AG04449 (cell line): Measurements from ENCODE around the gene ARL15.

Source experiments
- CTCF ChIA-PET: fragments of 350-600 bp; formaldehyde crosslinking; extraction: SDS; loops from one replicate; lab custom pipeline; 2021; ENCODE audit warnings: antibody characterized with exemption; lab: Yijun Ruan, JAX
- POLR2A ChIA-PET: fragments of 400-600, 350-600 bp; formaldehyde crosslinking; extraction: SDS; loops from one replicate; lab custom pipeline; 2020; ENCODE audit warnings: antibody characterized with exemption, inconsistent platforms; lab: Yijun Ruan, JAX
- DNase-seq: peaks from one replicate; pipeline ENCODE4 v3.0.0-alpha.2; 2010; ENCODE audit warnings: low read depth, low spot score
- H3K4me3 ChIP-seq: 2 replicates; pipeline ENCODE4 v1.5.1; 2011; ENCODE audit warnings: low read depth, mild to moderate bottlenecking, control low read depth, low read length
- TF ChIP-seq, protein P1 (sequence below): IDR thresholded peaks from one replicate; pipeline ENCODE4 v1.5.1; 2011; ENCODE audit warnings: mild to moderate bottlenecking, moderate library complexity, low read length, control low read depth, inconsistent platforms; ENCODE audit not compliant: insufficient read depth; ENCODE audit errors: missing control alignments

Gene ARL15

GRCh38 chr5:53969176-53969730 lies 341.1 kb downstream of the ARL15 start:
- no peak for DNase-seq
- H3K4me3 ChIP-seq: no peak overlapping the region
- ChIA-PET POLR2A (no interaction called here), CTCF (no interaction called here)
- TF ChIP-seq, protein P1, sequence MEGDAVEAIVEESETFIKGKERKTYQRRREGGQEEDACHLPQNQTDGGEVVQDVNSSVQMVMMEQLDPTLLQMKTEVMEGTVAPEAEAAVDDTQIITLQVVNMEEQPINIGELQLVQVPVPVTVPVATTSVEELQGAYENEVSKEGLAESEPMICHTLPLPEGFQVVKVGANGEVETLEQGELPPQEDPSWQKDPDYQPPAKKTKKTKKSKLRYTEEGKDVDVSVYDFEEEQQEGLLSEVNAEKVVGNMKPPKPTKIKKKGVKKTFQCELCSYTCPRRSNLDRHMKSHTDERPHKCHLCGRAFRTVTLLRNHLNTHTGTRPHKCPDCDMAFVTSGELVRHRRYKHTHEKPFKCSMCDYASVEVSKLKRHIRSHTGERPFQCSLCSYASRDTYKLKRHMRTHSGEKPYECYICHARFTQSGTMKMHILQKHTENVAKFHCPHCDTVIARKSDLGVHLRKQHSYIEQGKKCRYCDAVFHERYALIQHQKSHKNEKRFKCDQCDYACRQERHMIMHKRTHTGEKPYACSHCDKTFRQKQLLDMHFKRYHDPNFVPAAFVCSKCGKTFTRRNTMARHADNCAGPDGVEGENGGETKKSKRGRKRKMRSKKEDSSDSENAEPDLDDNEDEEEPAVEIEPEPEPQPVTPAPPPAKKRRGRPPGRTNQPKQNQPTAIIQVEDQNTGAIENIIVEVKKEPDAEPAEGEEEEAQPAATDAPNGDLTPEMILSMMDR: no peak

DNA sequence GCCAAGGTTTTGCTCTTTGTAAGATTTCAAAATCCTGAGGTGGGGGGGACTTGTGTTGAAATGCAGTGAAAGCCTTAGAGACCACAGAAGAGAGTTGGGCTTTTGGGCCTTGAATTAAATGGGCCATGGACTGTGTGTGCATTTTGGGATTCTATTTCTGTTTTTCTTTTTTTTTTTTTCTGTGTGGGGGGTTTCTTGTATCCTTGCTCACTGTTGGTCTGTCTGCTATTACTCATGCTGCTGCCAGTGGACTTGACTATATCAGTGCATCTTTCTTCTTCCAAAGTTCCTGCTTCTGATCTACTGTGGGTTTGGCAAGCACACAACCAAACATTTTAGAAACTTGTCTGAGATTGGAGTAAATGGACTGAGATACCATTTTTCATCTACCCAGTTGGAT lies 344.9 kb downstream of the ARL15 start:
- no peak overlapping the region for H3K4me3 ChIP-seq
- no peak for DNase-seq
- ChIA-PET POLR2A (no interaction called here), CTCF (interaction anchor here (2.7 kb wide), 1 partner anchor 8 kb away, joined by 7 read pairs; no protein-coding TSS in a partner anchor)
- TF ChIP-seq, protein P1: no peak

GRCh38 chr5:53963958-53964357 lies 346.4 kb downstream of the ARL15 start:
- ChIA-PET POLR2A (no interaction called here), CTCF (no interaction called here)
- TF ChIP-seq, protein P1: no peak
- DNase-seq: no peak
- H3K4me3 ChIP-seq: no peak overlapping the region

DNA sequence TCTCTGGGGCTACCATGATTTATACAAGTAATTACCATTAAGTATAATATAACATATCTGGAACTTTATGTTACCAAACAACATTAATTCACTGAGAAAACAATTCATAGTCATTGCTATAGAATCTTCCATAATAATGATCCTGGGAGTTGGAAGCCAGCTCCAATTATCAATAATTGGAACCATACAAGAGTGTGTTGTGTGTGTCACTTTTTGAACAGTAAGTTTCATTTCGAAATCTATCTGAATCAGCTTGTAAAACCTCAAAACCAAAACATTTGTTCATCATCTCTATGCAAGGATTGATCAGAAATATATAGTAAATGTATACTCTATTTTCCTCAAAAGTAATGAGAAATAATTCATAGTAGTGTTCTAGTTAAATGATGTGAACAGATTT lies 348.1 kb downstream of the ARL15 start:
- TF ChIP-seq, protein P1: no peak
- DNase-seq: no peak
- POLR2A ChIA-PET: no interaction called here
- no peak overlapping the region for H3K4me3 ChIP-seq
- CTCF ChIA-PET: interaction anchor here (1.4 kb wide), 1 partner anchor 8 kb away, joined by 3 read pairs; no protein-coding TSS in a partner anchor

GRCh38 chr5:53956632-53957031 lies 353.7 kb downstream of the ARL15 start:
- POLR2A ChIA-PET: no interaction called here
- H3K4me3 ChIP-seq: no peak overlapping the region
- TF ChIP-seq, protein P1: no peak
- CTCF ChIA-PET: interaction anchor here (1.1 to 1.2 kb wide), 2 partner anchors 12 to 32 kb away, joined by 3 read pairs; no protein-coding TSS in a partner anchor
- DNase-seq: no peak

DNA sequence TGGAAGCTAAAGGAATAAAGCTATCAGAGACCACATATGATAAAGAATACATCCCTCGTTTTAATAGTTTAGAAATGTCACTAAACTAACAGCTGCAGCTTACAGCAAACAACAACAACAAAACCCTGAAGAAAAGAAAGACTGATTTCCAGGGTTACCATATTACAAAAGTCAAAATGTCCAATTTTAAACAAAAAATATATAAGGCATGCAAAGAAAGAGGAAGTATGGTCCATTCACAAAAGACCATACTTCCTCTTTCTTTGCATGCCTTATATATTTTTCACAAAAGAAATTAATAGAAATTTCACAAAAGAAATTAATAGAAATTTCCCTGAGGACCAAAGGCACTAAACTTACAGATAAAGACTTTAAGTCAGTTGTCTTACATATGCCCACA lies 354.2 kb downstream of the ARL15 start:
- ChIA-PET CTCF (interaction anchor here (1.2 kb wide), 1 partner anchor 32 kb away, joined by 3 read pairs; no protein-coding TSS in a partner anchor), POLR2A (no interaction called here)
- no peak for DNase-seq
- TF ChIP-seq, protein P1: no peak
- no peak overlapping the region for H3K4me3 ChIP-seq
